Measurements from ENCODE around the gene KCNN1.

GRCh38 chr19:17948931-17949930 is 17.7 kb upstream of the KCNN1 start:
- no peak for TF ChIP-seq CTCF (IDR thresholded peaks at IDR 0.05)
- no peak for TF ChIP-seq POLR2A (IDR thresholded peaks at IDR 0.05)
